Measurements from ENCODE around the gene MYLIP.

DNA sequence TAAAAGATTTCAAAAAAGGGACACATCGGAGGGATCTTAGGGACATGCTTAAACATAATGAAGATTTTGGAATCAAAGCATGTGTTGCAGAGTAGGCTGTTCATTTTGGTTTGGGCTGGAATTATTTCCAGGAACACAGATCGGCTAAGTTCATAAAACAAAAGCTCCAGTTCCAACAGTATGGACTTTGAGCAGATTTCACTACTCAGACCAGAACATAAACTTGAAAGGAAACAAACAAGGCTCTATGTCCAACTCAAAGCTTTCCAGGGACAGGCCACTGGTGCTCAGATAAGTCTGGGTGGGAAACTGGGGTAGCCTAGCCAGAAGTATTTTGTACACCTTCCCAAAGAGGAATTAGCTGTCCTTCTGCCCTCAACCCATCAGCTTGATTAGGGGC lies 58.3 kb downstream of the MYLIP start:
- TF ChIP-seq, protein P1, sequence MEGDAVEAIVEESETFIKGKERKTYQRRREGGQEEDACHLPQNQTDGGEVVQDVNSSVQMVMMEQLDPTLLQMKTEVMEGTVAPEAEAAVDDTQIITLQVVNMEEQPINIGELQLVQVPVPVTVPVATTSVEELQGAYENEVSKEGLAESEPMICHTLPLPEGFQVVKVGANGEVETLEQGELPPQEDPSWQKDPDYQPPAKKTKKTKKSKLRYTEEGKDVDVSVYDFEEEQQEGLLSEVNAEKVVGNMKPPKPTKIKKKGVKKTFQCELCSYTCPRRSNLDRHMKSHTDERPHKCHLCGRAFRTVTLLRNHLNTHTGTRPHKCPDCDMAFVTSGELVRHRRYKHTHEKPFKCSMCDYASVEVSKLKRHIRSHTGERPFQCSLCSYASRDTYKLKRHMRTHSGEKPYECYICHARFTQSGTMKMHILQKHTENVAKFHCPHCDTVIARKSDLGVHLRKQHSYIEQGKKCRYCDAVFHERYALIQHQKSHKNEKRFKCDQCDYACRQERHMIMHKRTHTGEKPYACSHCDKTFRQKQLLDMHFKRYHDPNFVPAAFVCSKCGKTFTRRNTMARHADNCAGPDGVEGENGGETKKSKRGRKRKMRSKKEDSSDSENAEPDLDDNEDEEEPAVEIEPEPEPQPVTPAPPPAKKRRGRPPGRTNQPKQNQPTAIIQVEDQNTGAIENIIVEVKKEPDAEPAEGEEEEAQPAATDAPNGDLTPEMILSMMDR (CRISPR knock-in tag; IDR thresholded peaks at IDR 0.05), result no peak
- TF ChIP-seq, protein P2, sequence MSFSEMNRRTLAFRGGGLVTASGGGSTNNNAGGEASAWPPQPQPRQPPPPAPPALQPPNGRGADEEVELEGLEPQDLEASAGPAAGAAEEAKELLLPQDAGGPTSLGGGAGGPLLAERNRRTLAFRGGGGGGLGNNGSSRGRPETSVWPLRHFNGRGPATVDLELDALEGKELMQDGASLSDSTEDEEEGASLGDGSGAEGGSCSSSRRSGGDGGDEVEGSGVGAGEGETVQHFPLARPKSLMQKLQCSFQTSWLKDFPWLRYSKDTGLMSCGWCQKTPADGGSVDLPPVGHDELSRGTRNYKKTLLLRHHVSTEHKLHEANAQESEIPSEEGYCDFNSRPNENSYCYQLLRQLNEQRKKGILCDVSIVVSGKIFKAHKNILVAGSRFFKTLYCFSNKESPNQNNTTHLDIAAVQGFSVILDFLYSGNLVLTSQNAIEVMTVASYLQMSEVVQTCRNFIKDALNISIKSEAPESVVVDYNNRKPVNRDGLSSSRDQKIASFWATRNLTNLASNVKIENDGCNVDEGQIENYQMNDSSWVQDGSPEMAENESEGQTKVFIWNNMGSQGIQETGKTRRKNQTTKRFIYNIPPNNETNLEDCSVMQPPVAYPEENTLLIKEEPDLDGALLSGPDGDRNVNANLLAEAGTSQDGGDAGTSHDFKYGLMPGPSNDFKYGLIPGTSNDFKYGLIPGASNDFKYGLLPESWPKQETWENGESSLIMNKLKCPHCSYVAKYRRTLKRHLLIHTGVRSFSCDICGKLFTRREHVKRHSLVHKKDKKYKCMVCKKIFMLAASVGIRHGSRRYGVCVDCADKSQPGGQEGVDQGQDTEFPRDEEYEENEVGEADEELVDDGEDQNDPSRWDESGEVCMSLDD (CRISPR knock-in tag; IDR thresholded peaks at IDR 0.05; ENCODE audit: borderline replicate concordance), result no peak
- TF ChIP-seq RFX5 (IDR thresholded peaks at IDR 0.05; ENCODE audit: low read depth, low read length), result no peak
- no peak for TF ChIP-seq SRF (IDR thresholded peaks at IDR 0.05; ENCODE audit: low read depth, low read length)
- TF ChIP-seq ZNF570 (CRISPR knock-in tag; IDR thresholded peaks at IDR 0.05; ENCODE audit: borderline replicate concordance), result no peak
- no peak for TF ChIP-seq ZNF75D (CRISPR knock-in tag; IDR thresholded peaks at IDR 0.05; ENCODE audit: borderline replicate concordance)
- TF ChIP-seq JUND (CRISPR knock-in tag; IDR thresholded peaks at IDR 0.05), result no peak
- TF ChIP-seq FOXK1 (CRISPR knock-in tag; IDR thresholded peaks at IDR 0.05; ENCODE audit: borderline replicate concordance, low read depth), result no peak
- TF ChIP-seq KDM1A (CRISPR knock-in tag; IDR thresholded peaks at IDR 0.05), result no peak
- TF ChIP-seq CHD4 (IDR thresholded peaks at IDR 0.05; ENCODE audit: borderline replicate concordance, low read length), result no peak
- no peak for TF ChIP-seq TEAD2 (CRISPR knock-in tag; IDR thresholded peaks at IDR 0.05)
